ENCODE results near the gene NGRN. TPM values are rescaled to one million over a fixed set of nuclear protein-coding genes. Genes with fewer than 3 reads are reported as not detected.
A peak's percentile ranks its signal among the peaks of the same experiment; 100 is the strongest.

NGRN gene
- total and polyA plus RNA-seq, 2 of the 4 experiments (the other 2 are of a cell fraction): 39.6 to 46.2 TPM

GRCh38 chr15:90232196-90232595 is 33.3 kb upstream of the NGRN start:
- CTCF ChIA-PET: interaction anchor here (2.4 kb wide), 1 partner anchor 11 kb away, joined by 11 read pairs; no protein-coding TSS in a partner anchor
- TF ChIP-seq MXI1 (IDR thresholded peaks at IDR 0.05; ENCODE audit: borderline replicate concordance, low read depth, low read length) (no peak), USF2 (IDR thresholded peaks at IDR 0.05; ENCODE audit: low read depth, low read length) (no peak), ELK1 (IDR thresholded peaks at IDR 0.05; ENCODE audit: borderline replicate concordance, low read depth, low read length) (no peak), CHD1 (IDR thresholded peaks at IDR 0.05; ENCODE audit: low read depth, low read length) (no peak), RCOR1 (IDR thresholded peaks at IDR 0.05; ENCODE audit: insufficient replicate concordance, low read length) (no peak), RFX5 (IDR thresholded peaks at IDR 0.05; ENCODE audit: low read depth, low read length) (no peak), CTCF (conservative IDR thresholded peaks at IDR 0.05; ENCODE audit: low read depth, low read length) (no peak), POLR2A (IDR thresholded peaks at IDR 0.05; ENCODE audit: low read depth, low read length) (no peak), MAFK (IDR thresholded peaks at IDR 0.05; ENCODE audit: low read depth, low read length) (no peak), FOS (IDR thresholded peaks at IDR 0.05; ENCODE audit: low read depth, low read length) (no peak), NFE2L2 (IDR thresholded peaks at IDR 0.05; ENCODE audit: low read depth, low read length) (no peak), RAD21 (IDR thresholded peaks at IDR 0.05; ENCODE audit: low read length) (no peak), BHLHE40 (IDR thresholded peaks at IDR 0.05; ENCODE audit: low read depth, low read length) (no peak), SMC3 (IDR thresholded peaks at IDR 0.05; ENCODE audit: low read depth, low read length) (no peak), CEBPB (IDR thresholded peaks at IDR 0.05; ENCODE audit: low read depth, low read length) (no peak), MAZ (IDR thresholded peaks at IDR 0.05; ENCODE audit: borderline replicate concordance, low read depth, low read length) (no peak)

More at GRCh38 chr15:90232196-90232595, 33.3 kb upstream of the NGRN start:
- Histone ChIP-seq H3K4ac (ENCODE audit: low read depth, low read length) (no peak overlapping the region), H2BK120ac (ENCODE audit: low read depth, low read length) (no peak overlapping the region), H3K9me1 (ENCODE audit: insufficient read depth, low read length) (peaks cover 18% of the 10 kb centered on the region), H2AK5ac (ENCODE audit: low read depth, low read length) (peak overlapping the region; percentile 9; the same call in 1 of the 2 replicates), H3K79me1 (ENCODE audit: low read depth in 1 of 2, low read length in 2 of 2) (peaks cover 19 to 45% of the 10 kb centered on the region in 2 experiments), H3K36me3 (ENCODE audit: control insufficient read depth, insufficient read depth, low read length) (peaks cover 42% of the 10 kb centered on the region), H2BK20ac (ENCODE audit: low read depth, low read length) (no peak overlapping the region), H4K20me1 (ENCODE audit: insufficient read depth, low read length) (0 out of 2 replicates have a peak, but pooled peaks cover 7% of the 10 kb centered on the region), H4K5ac (ENCODE audit: low read depth, low read length) (no peak overlapping the region), H4K8ac (ENCODE audit: low read depth in 2 of 2, low read length in 2 of 2) (no peak overlapping the region), H3K18ac (ENCODE audit: low read depth, low read length) (no peak overlapping the region), H3K23ac (ENCODE audit: low read depth, low read length) (no peak overlapping the region), H3K4me3 (ENCODE audit: insufficient read depth, low read depth, low read length) (no peak overlapping the region), H3K9ac (ENCODE audit: low read depth, low read length) (no peak overlapping the region), H3K14ac (replicated peaks; ENCODE audit: low read depth, low read length) (0 out of 2 replicates have a peak overlapping the region, but pooled peaks have one; percentile 35), H3K4me2 (ENCODE audit: low read depth, low read length) (no peak overlapping the region; the same call in 1 of the 2 replicates), H3K4me1 (ENCODE audit: control insufficient read depth, insufficient read depth, low read length) (peaks cover 4% of the 10 kb centered on the region), H4K91ac (ENCODE audit: insufficient read depth, low read depth, low read length) (no peak overlapping the region), H3K56ac (ENCODE audit: extremely low read depth, insufficient read depth, low read length) (no peak overlapping the region), H2BK5ac (ENCODE audit: low read depth, low read length, poor library complexity, severe bottlenecking) (no peak overlapping the region), H3K9me3 (ENCODE audit: control insufficient read depth, insufficient read depth, low read length) (no peaks in the 10 kb centered on the region), H2AFZ (replicated peaks; ENCODE audit: low read length, poor library complexity) (no peak overlapping the region), H2AK9ac (replicated peaks; ENCODE audit: low read depth, low read length, poor library complexity) (peak overlapping the region; percentile 20), H2BK15ac (ENCODE audit: low read depth, low read length) (no peak overlapping the region), H3K27ac (ENCODE audit: insufficient read depth, low read length) (no peak overlapping the region), H3K27me3 (ENCODE audit: control insufficient read depth, insufficient read depth, low read length) (no peaks in the 10 kb centered on the region)
- WGBS, 2 experiments (ENCODE audit: extremely low coverage in 2 of 2, insufficient read length in 1 of 2): 87% methylated on average over 5 of the region's 13 CpGs; no CpG with 5 or more reads in 1 of the 2 experiments
- BruUV-seq (replicated peaks): no TSS peak
- dilution Hi-C loops (cut with HindIII; ENCODE audit: low sequenced_read_pairs, unreplicated experiment): no loop called here
- in situ Hi-C loops (cut with MboI; ENCODE audit: low sequenced_read_pairs): no loop called here
- no peak for DNase-seq
- POLR2A ChIA-PET (ENCODE audit: unreplicated experiment): no interaction called here
- intact Hi-C loops (cut with micrococcal nuclease): loop anchor here (5.0 kb wide), 1 partner anchor 340 kb away; the partner anchor contains the start of gene AP3S2
- ATAC-seq (ENCODE audit: low read depth): no peak
